ENCODE measurements around the gene PLA1A. TPM values are rescaled to one million over a fixed set of nuclear protein-coding genes. Genes with fewer than 3 reads are reported as not detected.
A peak's percentile ranks its signal among the peaks of the same experiment; 100 is the strongest.

Gene PLA1A
- polyA plus RNA-seq, 1 of the 3 experiments (the other 2 are of a cell fraction), result not detected

GRCh38 chr3:119636249-119636648, 38.6 kb downstream of the PLA1A start:
- Histone ChIP-seq H3F3A (replicated peaks; ENCODE audit: insufficient read depth) (peaks cover 29% of the 10 kb centered on the region), H3K4me2 (no peak overlapping the region), H4K20me1 (ENCODE audit: insufficient read depth) (no peaks in the 10 kb centered on the region), H2AFZ (ENCODE audit: low read depth) (peak overlapping the region; percentile 80), H3K9me2 (no peaks in the 10 kb centered on the region), H3K9ac (no peak overlapping the region), H3K79me2 (ENCODE audit: insufficient read depth) (no peaks in the 10 kb centered on the region), H3K36me3 (replicated peaks in 1 of 2; ENCODE audit: control insufficient read depth in 1 of 2, insufficient read depth in 2 of 2, low read length in 1 of 2) (peaks cover 2% of the 10 kb centered on the region in 2 experiments), H3K27me3 (ENCODE audit: insufficient read depth) (no peaks in the 10 kb centered on the region), H3K27ac (ENCODE audit: low read depth in 2 of 2, low read length in 1 of 2) (peak overlapping the region; percentile 99 to 100), H3K4me1 (ENCODE audit: control insufficient read depth in 1 of 2, insufficient read depth in 2 of 2, low read depth in 1 of 2, low read length in 1 of 2) (peaks cover 28 to 43% of the 10 kb centered on the region in 2 experiments), H3K4me3 (ENCODE audit: low read depth in 2 of 2, low read length in 1 of 2) (no peak overlapping the region), H3K9me3 (no peaks in the 10 kb centered on the region)
- no peak for DNase-seq
- TF ChIP-seq, protein P1, sequence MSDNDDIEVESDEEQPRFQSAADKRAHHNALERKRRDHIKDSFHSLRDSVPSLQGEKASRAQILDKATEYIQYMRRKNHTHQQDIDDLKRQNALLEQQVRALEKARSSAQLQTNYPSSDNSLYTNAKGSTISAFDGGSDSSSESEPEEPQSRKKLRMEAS (IDR thresholded peaks at IDR 0.05; ENCODE audit: low read depth), result no peak
- peak; percentile 41; the same call in 1 of the 2 replicates for TF ChIP-seq RXRA (IDR thresholded peaks at IDR 0.05; ENCODE audit: borderline replicate concordance, low read depth)
- CTCF ChIA-PET, result interaction anchor here (1.2 to 2.2 kb wide), 5 partner anchors 10 to 45 kb away, joined by 3 to 7 read pairs (median 5); no protein-coding TSS in a partner anchor
- WGBS (ENCODE audit: low lambda C conversion rate), result 11% methylated on average over 1 of the region's 1 CpG
- POLR2A ChIA-PET, result no interaction called here

- H3K4me3 ChIP-seq (ENCODE audit: low read depth in 2 of 2, low read length in 1 of 2), result no peak overlapping the region
- peak overlapping the region; percentile 65; the same call in 1 of the 2 replicates for H3K4me2 ChIP-seq
- H3K27ac ChIP-seq (ENCODE audit: low read depth in 2 of 2, low read length in 1 of 2), result peak overlapping the region; percentile 99 to 100
- ChIA-PET POLR2A (interaction anchor here (1.1 to 1.7 kb wide), 3 partner anchors 26 to 174 kb away, joined by 3 to 9 read pairs (median 4); partner anchors contain the start of genes TIMMDC1 and TMEM39A), CTCF (interaction anchor here (1.2 to 2.2 kb wide), 5 partner anchors 11 to 44 kb away, joined by 3 to 7 read pairs (median 5); no protein-coding TSS in a partner anchor)
- TF ChIP-seq TCF12 (IDR thresholded peaks at IDR 0.05) (no peak), SMC3 (IDR thresholded peaks at IDR 0.05; ENCODE audit: low read depth, low read length) (no peak)
- H3K4me1 ChIP-seq (ENCODE audit: control insufficient read depth in 1 of 2, insufficient read depth in 2 of 2, low read depth in 1 of 2, low read length in 1 of 2), result peaks cover 28 to 43% of the 10 kb centered on the region in 2 experiments
- H3K9me3 ChIP-seq, result no peaks in the 10 kb centered on the region
- peak overlapping the region; percentile 61; the same call in 1 of the 2 replicates for H3K9ac ChIP-seq
- peaks cover 29% of the 10 kb centered on the region for H3F3A ChIP-seq (replicated peaks; ENCODE audit: insufficient read depth)
- no peaks in the 10 kb centered on the region for H3K79me2 ChIP-seq (ENCODE audit: insufficient read depth)
- DNase-seq, result no peak
- H3K9me2 ChIP-seq, result no peaks in the 10 kb centered on the region
- peaks cover 4 to 10% of the 10 kb centered on the region in 2 experiments for H3K36me3 ChIP-seq (replicated peaks in 1 of 2; ENCODE audit: control insufficient read depth in 1 of 2, insufficient read depth in 2 of 2, low read length in 1 of 2)
- no peaks in the 10 kb centered on the region for H3K27me3 ChIP-seq (ENCODE audit: insufficient read depth)
- H2AFZ ChIP-seq (ENCODE audit: low read depth), result no peak overlapping the region
- H4K20me1 ChIP-seq (ENCODE audit: insufficient read depth), result no peaks in the 10 kb centered on the region
- WGBS (ENCODE audit: low lambda C conversion rate), result 90% methylated on average over 4 of the region's 4 CpGs
Measured at GRCh38 chr3:119636891-119637611, 39.4 kb downstream of the PLA1A start.

DNA sequence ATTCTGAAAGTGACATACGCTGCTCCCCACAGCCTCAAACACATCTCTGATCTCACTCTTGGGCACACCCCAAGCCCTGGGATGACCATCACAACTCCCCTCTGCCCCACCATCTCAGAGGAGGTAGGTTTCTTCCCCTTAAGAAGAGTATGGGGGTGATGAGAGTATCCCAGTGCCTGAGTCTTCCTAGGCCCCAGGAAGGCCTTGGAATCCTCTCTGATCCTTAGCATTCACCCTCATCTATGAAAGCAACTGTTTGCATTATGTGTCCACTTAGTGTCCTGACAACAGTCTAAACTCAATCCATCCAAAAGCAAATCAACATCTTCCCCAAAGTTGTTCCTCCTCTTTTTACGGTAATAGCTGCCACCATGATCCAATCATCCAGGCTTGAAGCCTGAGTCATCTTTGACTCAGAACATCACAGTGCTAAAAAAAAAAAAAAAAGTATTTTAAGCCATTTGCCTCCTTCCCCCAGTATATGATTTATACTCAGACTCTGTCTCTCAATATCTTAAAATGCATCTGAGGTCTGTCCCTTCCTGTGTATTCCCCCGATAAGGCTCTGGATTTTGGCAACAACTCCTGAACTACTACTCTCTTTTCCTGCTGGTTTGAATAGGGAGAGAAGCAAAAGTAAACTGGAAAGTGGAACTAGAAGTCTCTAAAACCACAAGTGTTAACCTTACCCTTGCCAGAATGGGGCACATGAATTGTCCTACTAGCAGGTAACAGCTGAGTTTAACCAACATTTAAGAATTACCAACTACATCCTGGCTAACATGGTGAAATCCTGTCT, 40.2 kb downstream of the PLA1A start:
- H3K27me3 ChIP-seq (ENCODE audit: insufficient read depth), result no peaks in the 10 kb centered on the region
- peaks cover 4 to 14% of the 10 kb centered on the region in 2 experiments for H3K36me3 ChIP-seq (replicated peaks in 1 of 2; ENCODE audit: control insufficient read depth in 1 of 2, insufficient read depth in 2 of 2, low read length in 1 of 2)
- TF ChIP-seq FOXJ3 (CRISPR knock-in tag; IDR thresholded peaks at IDR 0.05) (no peak), ZBTB33 (IDR thresholded peaks at IDR 0.05; ENCODE audit: borderline replicate concordance, low read depth) (peak; percentile 67; the same call in 1 of the 2 replicates), SMC3 (IDR thresholded peaks at IDR 0.05; ENCODE audit: low read depth, low read length) (no peak), TAF1 (IDR thresholded peaks at IDR 0.05; ENCODE audit: borderline replicate concordance, low read depth, low read length) (peak; percentile 39), NFIC (IDR thresholded peaks at IDR 0.05; ENCODE audit: borderline replicate concordance) (peak; percentile 98), USF2 (IDR thresholded peaks at IDR 0.05; ENCODE audit: borderline replicate concordance, low read depth, low read length) (no peak), EP300 (IDR thresholded peaks at IDR 0.05; ENCODE audit: borderline replicate concordance in 1 of 2, low read depth in 1 of 2, low read length in 1 of 2) (peak; percentile 93 to 96), NRF1 (IDR thresholded peaks at IDR 0.05; ENCODE audit: low read depth, low read length) (no peak)
- TF ChIP-seq, protein P2, sequence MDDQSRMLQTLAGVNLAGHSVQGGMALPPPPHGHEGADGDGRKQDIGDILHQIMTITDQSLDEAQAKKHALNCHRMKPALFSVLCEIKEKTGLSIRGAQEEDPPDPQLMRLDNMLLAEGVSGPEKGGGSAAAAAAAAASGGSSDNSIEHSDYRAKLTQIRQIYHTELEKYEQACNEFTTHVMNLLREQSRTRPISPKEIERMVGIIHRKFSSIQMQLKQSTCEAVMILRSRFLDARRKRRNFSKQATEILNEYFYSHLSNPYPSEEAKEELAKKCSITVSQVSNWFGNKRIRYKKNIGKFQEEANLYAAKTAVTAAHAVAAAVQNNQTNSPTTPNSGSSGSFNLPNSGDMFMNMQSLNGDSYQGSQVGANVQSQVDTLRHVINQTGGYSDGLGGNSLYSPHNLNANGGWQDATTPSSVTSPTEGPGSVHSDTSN (IDR thresholded peaks at IDR 0.05), result peak; percentile 95
- TF ChIP-seq, protein P1 (IDR thresholded peaks at IDR 0.05; ENCODE audit: low read depth), result peak; percentile 71

More for the DNA sequence above, 40.2 kb downstream of the PLA1A start:
- H4K20me1 ChIP-seq (ENCODE audit: insufficient read depth), result no peaks in the 10 kb centered on the region
- DNase-seq, result peak; percentile 45
- WGBS (ENCODE audit: low lambda C conversion rate), result 36% methylated on average over 3 of the region's 3 CpGs
- H3K9me3 ChIP-seq, result no peaks in the 10 kb centered on the region
- peak overlapping the region; percentile 65 for H3K4me2 ChIP-seq
- H3F3A ChIP-seq (replicated peaks; ENCODE audit: insufficient read depth), result peaks cover 36% of the 10 kb centered on the region
- peak overlapping the region; percentile 99 to 100 for H3K27ac ChIP-seq (ENCODE audit: low read depth in 2 of 2, low read length in 1 of 2)
- H3K9ac ChIP-seq, result peak overlapping the region; percentile 71
- H3K9me2 ChIP-seq, result no peaks in the 10 kb centered on the region
- no peaks in the 10 kb centered on the region for H3K79me2 ChIP-seq (ENCODE audit: insufficient read depth)
- ChIA-PET POLR2A (interaction anchor here (0.8 to 1.7 kb wide), 6 partner anchors 21 to 273 kb away, joined by 3 to 9 read pairs (median 4); partner anchors contain the start of genes TIMMDC1 and TMEM39A), CTCF (interaction anchor here (0.7 to 2.2 kb wide), 3 partner anchors 10 to 43 kb away, joined by 3 to 7 read pairs (median 7); no protein-coding TSS in a partner anchor)
- peaks cover 31 to 37% of the 10 kb centered on the region in 2 experiments for H3K4me1 ChIP-seq (ENCODE audit: control insufficient read depth in 1 of 2, insufficient read depth in 2 of 2, low read depth in 1 of 2, low read length in 1 of 2)
- H2AFZ ChIP-seq (ENCODE audit: low read depth), result peak overlapping the region; percentile 56; the same call in 1 of the 2 replicates
- H3K4me3 ChIP-seq (ENCODE audit: low read depth in 2 of 2, low read length in 1 of 2), result peak overlapping the region in 1 of 2 experiments; percentile 31; a peak in 1 of 4 replicates
